HepG2 (cell line): ENCODE data around the gene PEX14. TPM values are rescaled to one million over a fixed set of nuclear protein-coding genes. Genes with fewer than 3 reads are reported as not detected.

Experiments used
- CC2D1A ChIP-seq: sonication (generic); formaldehyde crosslinking; IDR thresholded peaks from 2 replicates; pipeline ENCODE4 v1.8.1; 2023; ENCODE audit warnings: mild to moderate bottlenecking, missing genetic modification reagents
- DMAP1 ChIP-seq: IDR thresholded peaks from 2 replicates; pipeline ENCODE4 v1.6.1; 2016
- EED ChIP-seq: sonication (generic); formaldehyde crosslinking; IDR thresholded peaks from 2 replicates; pipeline ENCODE4 v1.5.0; 2020; ENCODE audit warnings: mild to moderate bottlenecking, missing genetic modification reagents
- FLYWCH1 ChIP-seq: sonication (generic); formaldehyde crosslinking; IDR thresholded peaks from 2 replicates; pipeline ENCODE4 v1.8.1; 2023; ENCODE audit warnings: mild to moderate bottlenecking, missing genetic modification reagents
- MTF1 ChIP-seq: sonication (generic); formaldehyde crosslinking; IDR thresholded peaks from 2 replicates; pipeline ENCODE4 v1.5.0; 2020; ENCODE audit warnings: missing genetic modification reagents
- MZF1 ChIP-seq: sonication (generic); formaldehyde crosslinking; IDR thresholded peaks from 2 replicates; pipeline ENCODE4 v1.8.1; 2023; ENCODE audit warnings: mild to moderate bottlenecking, missing genetic modification reagents, borderline replicate concordance
- NCOA2 ChIP-seq: sonication (generic); formaldehyde crosslinking; IDR thresholded peaks from 2 replicates; pipeline ENCODE4 v1.8.0; 2022; ENCODE audit warnings: inconsistent platforms
- NR2F1 ChIP-seq, 2 experiments: fragments of 450-650 bp in 1 of 2; formaldehyde crosslinking in 1 of 2; IDR thresholded peaks; 2 replicates each; pipeline versions ENCODE4 v1.5.0 to v1.6.1; 2016 to 2020; ENCODE audit warnings: mild to moderate bottlenecking in 1 of 2, missing compliant biosample characterization in 1 of 2, missing genetic modification reagents in 1 of 2, moderate library complexity in 1 of 2
- PHF20 ChIP-seq: sonication (generic); formaldehyde crosslinking; IDR thresholded peaks from 2 replicates; pipeline ENCODE4 v1.5.0; 2020; ENCODE audit warnings: mild to moderate bottlenecking, missing genetic modification reagents
- POGZ ChIP-seq: sonication (generic); formaldehyde crosslinking; IDR thresholded peaks from 2 replicates; pipeline ENCODE4 v1.4.0; 2020; ENCODE audit warnings: mild to moderate bottlenecking, missing genetic modification reagents
- RAD51 ChIP-seq: fragments of 450-650 bp; IDR thresholded peaks from 2 replicates; pipeline ENCODE4 v1.6.1; 2016; ENCODE audit warnings: borderline replicate concordance
- REPIN1 ChIP-seq: sonication (generic); formaldehyde crosslinking; IDR thresholded peaks from 2 replicates; pipeline ENCODE4 v1.8.0; 2022; ENCODE audit warnings: missing genetic modification reagents, low read depth, mild to moderate bottlenecking, borderline replicate concordance
- SP5 ChIP-seq: IDR thresholded peaks from 2 replicates; pipeline ENCODE4 v1.6.1; 2016; ENCODE audit warnings: low read depth, borderline replicate concordance
- TBX3 ChIP-seq: fragments of 450-650 bp; IDR thresholded peaks from 2 replicates; pipeline ENCODE4 v1.6.1; 2017; ENCODE audit warnings: antibody characterized with exemption, mild to moderate bottlenecking, inconsistent platforms, borderline replicate concordance
- YY1 ChIP-seq: IDR thresholded peaks from 2 replicates; pipeline ENCODE4 v1.6.1; 2011; ENCODE audit warnings: low read length, low read depth, moderate library complexity, mild to moderate bottlenecking; ENCODE audit not compliant: insufficient read depth, insufficient replicate concordance
- ZFP36L1 ChIP-seq: sonication (generic); formaldehyde crosslinking; IDR thresholded peaks from 2 replicates; pipeline ENCODE4 v1.8.0; 2022; ENCODE audit warnings: mild to moderate bottlenecking, missing genetic modification reagents, moderate library complexity
- ZKSCAN1 ChIP-seq: fragments of 150-350 bp; IDR thresholded peaks from 2 replicates; pipeline ENCODE4 v1.6.1; 2014; ENCODE audit warnings: low read length
- ZNF10 ChIP-seq: sonication (generic); formaldehyde crosslinking; IDR thresholded peaks from 2 replicates; pipeline ENCODE4 v1.4.0; 2020; ENCODE audit warnings: mild to moderate bottlenecking, low read depth, missing genetic modification reagents, borderline replicate concordance
- ZNF205 ChIP-seq: IDR thresholded peaks from 2 replicates; pipeline ENCODE4 v1.6.1; 2018; ENCODE audit warnings: missing biosample characterization, missing genetic modification reagents
- ZNF232 ChIP-seq: sonication (generic); formaldehyde crosslinking; IDR thresholded peaks from 2 replicates; pipeline ENCODE4 v1.4.0; 2020; ENCODE audit warnings: missing genetic modification reagents, borderline replicate concordance
- ZNF343 ChIP-seq: sonication (generic); formaldehyde crosslinking; IDR thresholded peaks from 2 replicates; pipeline ENCODE4 v1.4.0; 2020; ENCODE audit warnings: mild to moderate bottlenecking, missing genetic modification reagents
- ZNF883 ChIP-seq: sonication (generic); formaldehyde crosslinking; IDR thresholded peaks from 2 replicates; pipeline ENCODE4 v1.5.1; 2020; ENCODE audit warnings: mild to moderate bottlenecking, missing genetic modification reagents; ENCODE audit errors: not compliant biosample characterization
- polyA plus RNA-seq, 8 experiments: library from polyadenylated mRNA; depleted of rRNA in 3 of 8; stranded (reverse) in 7 of 8; unstranded in 1 of 8; fragments of >200 nt; fragmentation: Illumina TruSeq in 4 of 8; extraction: Trizol in 4 of 8; gene quantifications; 2 replicates each; pipeline versions ENCODE4 v1.2.1 to v1.2.3, GENCODE V29; 2011 to 2016; ENCODE audit warnings: low read depth in 4 of 8, missing spikeins in 1 of 8, mixed read lengths in 1 of 8; ENCODE audit not compliant: insufficient read depth in 1 of 8
- total RNA-seq, 5 experiments: library from RNA; depleted of rRNA; stranded (reverse); fragments of >200 nt; fragmentation: Illumina TruSeq; extraction: Trizol; gene quantifications; 2 replicates each; pipeline ENCODE4 v1.2.3, GENCODE V29; 2016; ENCODE audit warnings: low read depth in 1 of 5
- TF ChIP-seq, protein P1 (sequence below): sonication (generic); formaldehyde crosslinking; conservative IDR thresholded peaks from 2 replicates; pipeline ENCODE4 v1.8.1; 2023; ENCODE audit warnings: missing genetic modification reagents
- TF ChIP-seq, protein P2 (sequence below): sonication (generic); formaldehyde crosslinking; conservative IDR thresholded peaks from 2 replicates; pipeline ENCODE4 v1.4.0; 2020; ENCODE audit warnings: mild to moderate bottlenecking, missing genetic modification reagents, moderate library complexity
- TF ChIP-seq, protein P3 (sequence below): sonication (generic); formaldehyde crosslinking; IDR thresholded peaks from 2 replicates; pipeline ENCODE4 v1.5.1; 2020; ENCODE audit warnings: missing genetic modification reagents, mild to moderate bottlenecking, borderline replicate concordance

The PEX14 gene
- total and polyA plus RNA-seq, 2 of the 13 experiments (the other 11 are each of a cell fraction or from before 2014, with no cell fraction given), result 6.5 to 9.9 TPM

DNA sequence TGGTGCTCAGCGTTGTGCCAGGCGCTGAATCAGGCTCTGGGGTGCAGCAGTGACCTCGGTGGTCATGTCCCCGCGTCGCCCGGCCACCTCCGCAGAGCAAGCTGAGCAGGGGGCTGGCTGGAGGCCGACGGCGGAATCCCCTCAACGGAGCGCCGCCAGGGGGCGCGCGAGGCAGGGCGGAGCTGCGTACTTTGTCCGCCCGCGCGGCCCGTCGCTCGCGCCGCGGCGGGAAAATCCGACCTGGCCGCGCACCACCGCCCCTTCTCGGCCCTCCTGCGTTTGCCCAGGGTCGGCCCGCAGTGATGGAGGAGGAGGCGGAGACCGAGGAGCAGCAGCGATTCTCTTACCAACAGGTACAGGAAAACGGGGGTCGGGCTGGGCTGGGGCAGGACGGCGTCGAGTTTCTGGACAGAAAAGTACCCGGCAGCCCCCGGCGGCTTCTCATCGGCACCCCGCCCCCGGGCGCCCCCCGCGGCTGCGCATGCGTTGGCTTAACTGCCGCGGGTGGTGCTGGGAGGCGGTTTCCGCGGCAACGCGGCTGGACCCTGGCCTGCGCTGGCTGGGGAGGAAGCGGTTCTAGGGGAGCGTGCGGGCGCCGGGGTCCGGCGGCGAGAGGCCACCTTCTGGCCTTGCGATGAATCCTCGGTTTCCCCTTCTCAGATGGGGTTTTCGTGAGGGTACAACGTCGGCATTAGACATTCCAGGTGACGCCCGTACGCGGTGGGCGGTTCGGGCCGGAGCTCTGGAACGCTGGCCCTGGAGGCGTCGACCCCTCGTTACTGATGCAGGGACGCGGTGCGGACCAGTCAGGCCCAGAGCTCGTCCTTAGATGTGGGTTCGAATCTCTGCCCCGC is 44.3 kb upstream of the PEX14 start, which contains the start of gene CENPS (continued):
- TF ChIP-seq ZNF232, result peak; percentile 76; the same call in 1 of the 2 replicates
- TF ChIP-seq ZNF343, result peak; percentile 89
- no peak for TF ChIP-seq NR2F1 (CRISPR knock-in tag; IDR thresholded peaks at IDR 0.05)
- TF ChIP-seq, protein P1, sequence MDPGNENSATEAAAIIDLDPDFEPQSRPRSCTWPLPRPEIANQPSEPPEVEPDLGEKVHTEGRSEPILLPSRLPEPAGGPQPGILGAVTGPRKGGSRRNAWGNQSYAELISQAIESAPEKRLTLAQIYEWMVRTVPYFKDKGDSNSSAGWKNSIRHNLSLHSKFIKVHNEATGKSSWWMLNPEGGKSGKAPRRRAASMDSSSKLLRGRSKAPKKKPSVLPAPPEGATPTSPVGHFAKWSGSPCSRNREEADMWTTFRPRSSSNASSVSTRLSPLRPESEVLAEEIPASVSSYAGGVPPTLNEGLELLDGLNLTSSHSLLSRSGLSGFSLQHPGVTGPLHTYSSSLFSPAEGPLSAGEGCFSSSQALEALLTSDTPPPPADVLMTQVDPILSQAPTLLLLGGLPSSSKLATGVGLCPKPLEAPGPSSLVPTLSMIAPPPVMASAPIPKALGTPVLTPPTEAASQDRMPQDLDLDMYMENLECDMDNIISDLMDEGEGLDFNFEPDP (CRISPR knock-in tag), result no peak
- peak; percentile 94 for TF ChIP-seq REPIN1 (CRISPR knock-in tag)
- TF ChIP-seq POGZ (CRISPR knock-in tag), result peak; percentile 82; the same call in 1 of the 2 replicates
- no peak for TF ChIP-seq ZKSCAN1
- TF ChIP-seq RAD51, result no peak
- TF ChIP-seq EED (CRISPR knock-in tag), result peak; percentile 60; the same call in 1 of the 2 replicates
- TF ChIP-seq SP5 (CRISPR knock-in tag), result peak; percentile 34; the same call in 1 of the 2 replicates
- peak; percentile 2; the same call in 1 of the 2 replicates for TF ChIP-seq TBX3
- peak; percentile 82 for TF ChIP-seq PHF20 (CRISPR knock-in tag)
- TF ChIP-seq, protein P2, sequence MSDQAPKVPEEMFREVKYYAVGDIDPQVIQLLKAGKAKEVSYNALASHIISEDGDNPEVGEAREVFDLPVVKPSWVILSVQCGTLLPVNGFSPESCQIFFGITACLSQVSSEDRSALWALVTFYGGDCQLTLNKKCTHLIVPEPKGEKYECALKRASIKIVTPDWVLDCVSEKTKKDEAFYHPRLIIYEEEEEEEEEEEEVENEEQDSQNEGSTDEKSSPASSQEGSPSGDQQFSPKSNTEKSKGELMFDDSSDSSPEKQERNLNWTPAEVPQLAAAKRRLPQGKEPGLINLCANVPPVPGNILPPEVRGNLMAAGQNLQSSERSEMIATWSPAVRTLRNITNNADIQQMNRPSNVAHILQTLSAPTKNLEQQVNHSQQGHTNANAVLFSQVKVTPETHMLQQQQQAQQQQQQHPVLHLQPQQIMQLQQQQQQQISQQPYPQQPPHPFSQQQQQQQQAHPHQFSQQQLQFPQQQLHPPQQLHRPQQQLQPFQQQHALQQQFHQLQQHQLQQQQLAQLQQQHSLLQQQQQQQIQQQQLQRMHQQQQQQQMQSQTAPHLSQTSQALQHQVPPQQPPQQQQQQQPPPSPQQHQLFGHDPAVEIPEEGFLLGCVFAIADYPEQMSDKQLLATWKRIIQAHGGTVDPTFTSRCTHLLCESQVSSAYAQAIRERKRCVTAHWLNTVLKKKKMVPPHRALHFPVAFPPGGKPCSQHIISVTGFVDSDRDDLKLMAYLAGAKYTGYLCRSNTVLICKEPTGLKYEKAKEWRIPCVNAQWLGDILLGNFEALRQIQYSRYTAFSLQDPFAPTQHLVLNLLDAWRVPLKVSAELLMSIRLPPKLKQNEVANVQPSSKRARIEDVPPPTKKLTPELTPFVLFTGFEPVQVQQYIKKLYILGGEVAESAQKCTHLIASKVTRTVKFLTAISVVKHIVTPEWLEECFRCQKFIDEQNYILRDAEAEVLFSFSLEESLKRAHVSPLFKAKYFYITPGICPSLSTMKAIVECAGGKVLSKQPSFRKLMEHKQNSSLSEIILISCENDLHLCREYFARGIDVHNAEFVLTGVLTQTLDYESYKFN (CRISPR knock-in tag), result peak; percentile 70
- TF ChIP-seq FLYWCH1 (CRISPR knock-in tag), result peak; percentile 63; the same call in 1 of the 2 replicates
- TF ChIP-seq ZFP36L1 (CRISPR knock-in tag), result peak; percentile 98; the same call in 1 of the 2 replicates
- peak; percentile 82 for TF ChIP-seq YY1
- peak; percentile 61 for TF ChIP-seq ZNF205 (CRISPR knock-in tag)
- 0 out of 2 replicates have a peak, but pooled peaks have one; percentile 83 for TF ChIP-seq CC2D1A (CRISPR knock-in tag)
- peak; percentile 17; the same call in 1 of the 2 replicates for TF ChIP-seq NCOA2 (CRISPR knock-in tag)
- TF ChIP-seq MTF1 (CRISPR knock-in tag), result peak; percentile 22; the same call in 1 of the 2 replicates
- no peak for TF ChIP-seq ZNF10
- peak; percentile 84 for TF ChIP-seq ZNF883 (CRISPR knock-in tag)
- peak; percentile 82 for TF ChIP-seq DMAP1 (CRISPR knock-in tag)
- TF ChIP-seq, protein P3, sequence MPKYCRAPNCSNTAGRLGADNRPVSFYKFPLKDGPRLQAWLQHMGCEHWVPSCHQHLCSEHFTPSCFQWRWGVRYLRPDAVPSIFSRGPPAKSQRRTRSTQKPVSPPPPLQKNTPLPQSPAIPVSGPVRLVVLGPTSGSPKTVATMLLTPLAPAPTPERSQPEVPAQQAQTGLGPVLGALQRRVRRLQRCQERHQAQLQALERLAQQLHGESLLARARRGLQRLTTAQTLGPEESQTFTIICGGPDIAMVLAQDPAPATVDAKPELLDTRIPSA (CRISPR knock-in tag), result no peak
- TF ChIP-seq MZF1 (CRISPR knock-in tag), result 0 out of 2 replicates have a peak, but pooled peaks have one; percentile 69
